NCI-H2227 treated with DMSO at 0.1 percent for 48 hours (cell line): Measurements from ENCODE around the gene DMC1.
"Not testable (repeated sequence)": the region's sequence is repeated elsewhere in the genome, so short reads cannot be mapped to it uniquely, and the experiment has no call there.

Experiments used
- DNase-seq: peaks from one replicate; lab custom pipeline; 2025; lab: John Stamatoyannopoulos, UW

The DMC1 gene

GRCh38 chr22:38569972-38570778 lies at the start of gene DMC1:
TSS of gene DMC1 (minus strand) at chr22:38570183. CDS start at chr22:38568256, 1,927 bp downstream.
- peak; percentile 38 for DNase-seq

- DNase-seq, result no peak
Observed at GRCh38 chr22:38618682-38619081, 48.7 kb upstream of the DMC1 start.

- DNase-seq, result no peak
Observed at GRCh38 chr22:38618258-38618657, 48.3 kb upstream of the DMC1 start.

GRCh38 chr22:38615064-38615405 lies 45.1 kb upstream of the DMC1 start:
- not testable (repeated sequence) for DNase-seq

- no peak for DNase-seq
Observed at GRCh38 chr22:38614332-38615063, 44.5 kb upstream of the DMC1 start.

- no peak for DNase-seq
Observed at GRCh38 chr22:38613588-38613987, 43.6 kb upstream of the DMC1 start.

- no peak for DNase-seq
Observed at GRCh38 chr22:38612217-38613006, 42.4 kb upstream of the DMC1 start.

- DNase-seq, result no peak
Observed at GRCh38 chr22:38611559-38611958, 41.6 kb upstream of the DMC1 start.

GRCh38 chr22:38610234-38610633 lies 40.3 kb upstream of the DMC1 start:
- DNase-seq, result no peak

- no peak for DNase-seq
Observed at GRCh38 chr22:38608992-38609750, 39.2 kb upstream of the DMC1 start.

GRCh38 chr22:38607680-38608079 lies 37.7 kb upstream of the DMC1 start:
- no peak for DNase-seq

- no peak for DNase-seq
Observed at GRCh38 chr22:38602166-38602565, 32.2 kb upstream of the DMC1 start.

GRCh38 chr22:38601221-38601764 lies 31.3 kb upstream of the DMC1 start:
- no peak for DNase-seq

GRCh38 chr22:38599466-38599865 lies 29.5 kb upstream of the DMC1 start:
- no peak for DNase-seq

- DNase-seq, result not testable (repeated sequence)
Observed at GRCh38 chr22:38582923-38583322, 12.9 kb upstream of the DMC1 start.

- no peak for DNase-seq
Observed at GRCh38 chr22:38578505-38578904, 8.5 kb upstream of the DMC1 start.

GRCh38 chr22:38572065-38572464 lies 2.1 kb upstream of the DMC1 start:
- peak; percentile 36 for DNase-seq

GRCh38 chr22:38570779-38571364 lies 889 bp upstream of the DMC1 start:
- peak; percentile 27 for DNase-seq

GRCh38 chr22:38569181-38569971 lies 607 bp downstream of the DMC1 start:
- DNase-seq, result no peak

- no peak for DNase-seq
Observed at GRCh38 chr22:38567531-38568285, 2.3 kb downstream of the DMC1 start.
